ENCODE results near the gene ASIC4. TPM values are rescaled to one million over a fixed set of nuclear protein-coding genes. Genes with fewer than 3 reads are reported as not detected.

ASIC4 gene
- total and polyA plus RNA-seq, 9 of the 15 experiments (the other 6 are each of a cell fraction or from before 2014, with no cell fraction given), result 0.07 to 19.2 (median 4.8) TPM

DNA sequence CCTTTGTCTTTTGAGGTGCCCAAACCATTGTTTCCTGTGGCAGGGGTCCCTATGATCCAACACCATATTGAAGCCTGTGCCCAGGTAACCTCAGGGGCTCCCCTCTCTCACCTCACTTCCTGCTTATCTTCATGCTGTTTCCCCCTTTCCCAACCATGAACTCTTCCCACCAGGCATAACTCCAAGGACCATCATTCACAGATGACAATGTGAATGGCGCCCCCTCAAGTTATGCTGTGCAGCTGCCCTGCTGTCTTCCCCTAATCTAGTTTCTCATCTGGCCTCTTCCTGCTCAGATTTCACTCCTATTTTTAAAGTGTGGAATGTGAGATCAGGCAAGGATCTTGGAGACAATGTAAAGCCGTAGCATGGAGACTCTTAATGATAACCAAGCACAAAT is 14.1 kb upstream of the ASIC4 start (continued):
- TF ChIP-seq ARNT (IDR thresholded peaks at IDR 0.05) (no peak), NEUROD1 (IDR thresholded peaks at IDR 0.05; ENCODE audit: borderline replicate concordance, low read depth, low read length, partially characterized antibody) (no peak), NR2F6 (CRISPR knock-in tag; IDR thresholded peaks at IDR 0.05) (no peak), IFI16 (CRISPR knock-in tag; IDR thresholded peaks at IDR 0.05) (no peak), KAT2B (IDR thresholded peaks at IDR 0.05; ENCODE audit: low read depth, low read length) (no peak), MAFG (tag; conservative IDR thresholded peaks at IDR 0.05) (no peak), ARID1B (IDR thresholded peaks at IDR 0.05) (peak; percentile 43), KDM2B (CRISPR knock-in tag; IDR thresholded peaks at IDR 0.05) (no peak), TRIM24 (IDR thresholded peaks at IDR 0.05) (no peak), NCOA6 (IDR thresholded peaks at IDR 0.05) (no peak), SMARCA4 (IDR thresholded peaks at IDR 0.05) (peak; percentile 56; the same call in 1 of the 2 replicates), MBD2 (IDR thresholded peaks at IDR 0.05; ENCODE audit: borderline replicate concordance, low read depth) (no peak), GATA2 (CRISPR knock-in tag; IDR thresholded peaks at IDR 0.05) (peak; percentile 90), CBX8 (IDR thresholded peaks at IDR 0.05; ENCODE audit: borderline replicate concordance, extremely low read depth, low read depth, low read length, poor library complexity, severe bottlenecking) (no peak), TAF7 (tag; IDR thresholded peaks at IDR 0.05) (no peak), SAFB2 (IDR thresholded peaks at IDR 0.05; ENCODE audit: borderline replicate concordance, low read depth, low read length, severe bottlenecking) (no peak), ELF4 (CRISPR knock-in tag; IDR thresholded peaks at IDR 0.05) (no peak), ZC3H4 (CRISPR knock-in tag; IDR thresholded peaks at IDR 0.05; ENCODE audit: borderline replicate concordance) (no peak), THRAP3 (IDR thresholded peaks at IDR 0.05; ENCODE audit: borderline replicate concordance) (no peak)
- TF ChIP-seq, protein P1, sequence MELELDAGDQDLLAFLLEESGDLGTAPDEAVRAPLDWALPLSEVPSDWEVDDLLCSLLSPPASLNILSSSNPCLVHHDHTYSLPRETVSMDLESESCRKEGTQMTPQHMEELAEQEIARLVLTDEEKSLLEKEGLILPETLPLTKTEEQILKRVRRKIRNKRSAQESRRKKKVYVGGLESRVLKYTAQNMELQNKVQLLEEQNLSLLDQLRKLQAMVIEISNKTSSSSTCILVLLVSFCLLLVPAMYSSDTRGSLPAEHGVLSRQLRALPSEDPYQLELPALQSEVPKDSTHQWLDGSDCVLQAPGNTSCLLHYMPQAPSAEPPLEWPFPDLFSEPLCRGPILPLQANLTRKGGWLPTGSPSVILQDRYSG (tag; conservative IDR thresholded peaks at IDR 0.05; ENCODE audit: low read depth), result no peak
- TF ChIP-seq, protein P2, sequence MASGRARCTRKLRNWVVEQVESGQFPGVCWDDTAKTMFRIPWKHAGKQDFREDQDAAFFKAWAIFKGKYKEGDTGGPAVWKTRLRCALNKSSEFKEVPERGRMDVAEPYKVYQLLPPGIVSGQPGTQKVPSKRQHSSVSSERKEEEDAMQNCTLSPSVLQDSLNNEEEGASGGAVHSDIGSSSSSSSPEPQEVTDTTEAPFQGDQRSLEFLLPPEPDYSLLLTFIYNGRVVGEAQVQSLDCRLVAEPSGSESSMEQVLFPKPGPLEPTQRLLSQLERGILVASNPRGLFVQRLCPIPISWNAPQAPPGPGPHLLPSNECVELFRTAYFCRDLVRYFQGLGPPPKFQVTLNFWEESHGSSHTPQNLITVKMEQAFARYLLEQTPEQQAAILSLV (tag; IDR thresholded peaks at IDR 0.05), result no peak
- TF ChIP-seq, protein P3, sequence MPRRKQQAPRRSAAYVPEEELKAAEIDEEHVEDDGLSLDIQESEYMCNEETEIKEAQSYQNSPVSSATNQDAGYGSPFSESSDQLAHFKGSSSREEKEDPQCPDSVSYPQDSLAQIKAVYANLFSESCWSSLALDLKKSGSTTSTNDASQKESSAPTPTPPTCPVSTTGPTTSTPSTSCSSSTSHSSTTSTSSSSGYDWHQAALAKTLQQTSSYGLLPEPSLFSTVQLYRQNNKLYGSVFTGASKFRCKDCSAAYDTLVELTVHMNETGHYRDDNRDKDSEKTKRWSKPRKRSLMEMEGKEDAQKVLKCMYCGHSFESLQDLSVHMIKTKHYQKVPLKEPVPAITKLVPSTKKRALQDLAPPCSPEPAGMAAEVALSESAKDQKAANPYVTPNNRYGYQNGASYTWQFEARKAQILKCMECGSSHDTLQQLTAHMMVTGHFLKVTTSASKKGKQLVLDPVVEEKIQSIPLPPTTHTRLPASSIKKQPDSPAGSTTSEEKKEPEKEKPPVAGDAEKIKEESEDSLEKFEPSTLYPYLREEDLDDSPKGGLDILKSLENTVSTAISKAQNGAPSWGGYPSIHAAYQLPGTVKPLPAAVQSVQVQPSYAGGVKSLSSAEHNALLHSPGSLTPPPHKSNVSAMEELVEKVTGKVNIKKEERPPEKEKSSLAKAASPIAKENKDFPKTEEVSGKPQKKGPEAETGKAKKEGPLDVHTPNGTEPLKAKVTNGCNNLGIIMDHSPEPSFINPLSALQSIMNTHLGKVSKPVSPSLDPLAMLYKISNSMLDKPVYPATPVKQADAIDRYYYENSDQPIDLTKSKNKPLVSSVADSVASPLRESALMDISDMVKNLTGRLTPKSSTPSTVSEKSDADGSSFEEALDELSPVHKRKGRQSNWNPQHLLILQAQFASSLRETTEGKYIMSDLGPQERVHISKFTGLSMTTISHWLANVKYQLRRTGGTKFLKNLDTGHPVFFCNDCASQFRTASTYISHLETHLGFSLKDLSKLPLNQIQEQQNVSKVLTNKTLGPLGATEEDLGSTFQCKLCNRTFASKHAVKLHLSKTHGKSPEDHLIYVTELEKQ (CRISPR knock-in tag; IDR thresholded peaks at IDR 0.05), result no peak
- TF ChIP-seq, protein P4, sequence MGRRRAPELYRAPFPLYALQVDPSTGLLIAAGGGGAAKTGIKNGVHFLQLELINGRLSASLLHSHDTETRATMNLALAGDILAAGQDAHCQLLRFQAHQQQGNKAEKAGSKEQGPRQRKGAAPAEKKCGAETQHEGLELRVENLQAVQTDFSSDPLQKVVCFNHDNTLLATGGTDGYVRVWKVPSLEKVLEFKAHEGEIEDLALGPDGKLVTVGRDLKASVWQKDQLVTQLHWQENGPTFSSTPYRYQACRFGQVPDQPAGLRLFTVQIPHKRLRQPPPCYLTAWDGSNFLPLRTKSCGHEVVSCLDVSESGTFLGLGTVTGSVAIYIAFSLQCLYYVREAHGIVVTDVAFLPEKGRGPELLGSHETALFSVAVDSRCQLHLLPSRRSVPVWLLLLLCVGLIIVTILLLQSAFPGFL (CRISPR knock-in tag; IDR thresholded peaks at IDR 0.05), result no peak

All from K562 (cell line).